ENCODE results near the gene MEST.
"Not testable (repeated sequence)": the region's sequence is repeated elsewhere in the genome, so short reads cannot be mapped to it uniquely, and the experiment has no call there.

MEST gene

GRCh38 chr7:130485734-130486113, 6.2 kb upstream of the MEST start:
- DNase-seq: no peak

GRCh38 chr7:130486114-130486953, 5.6 kb upstream of the MEST start:
- DNase-seq: no peak

- DNase-seq: no peak
Observed at GRCh38 chr7:130486954-130487436, 4.9 kb upstream of the MEST start.

GRCh38 chr7:130488392-130489139, 3.3 kb upstream of the MEST start:
- no peak for DNase-seq

GRCh38 chr7:130489140-130489983, 2.5 kb upstream of the MEST start:
- no peak for DNase-seq

GRCh38 chr7:130490311-130490791, 1.5 kb upstream of the MEST start:
- DNase-seq: no peak

GRCh38 chr7:130490888-130491804, 739 bp upstream of the MEST start:
- DNase-seq: no peak

- DNase-seq: no peak
Observed at GRCh38 chr7:130492523-130493274, 814 bp downstream of the MEST start.

GRCh38 chr7:130493275-130493873, 1.5 kb downstream of the MEST start:
- no peak for DNase-seq

- DNase-seq: no peak
Observed at GRCh38 chr7:130494431-130494858, 2.6 kb downstream of the MEST start.

- no peak for DNase-seq
Observed at GRCh38 chr7:130500463-130500862, 8.6 kb downstream of the MEST start.

- no peak for DNase-seq
Observed at GRCh38 chr7:130500910-130501309, 9.0 kb downstream of the MEST start.

GRCh38 chr7:130505753-130506152, 13.9 kb downstream of the MEST start:
- no peak for DNase-seq

GRCh38 chr7:130506358-130506757, 14.5 kb downstream of the MEST start:
- DNase-seq: no peak

GRCh38 chr7:130512038-130512437, 20.2 kb downstream of the MEST start:
- not testable (repeated sequence) for DNase-seq

- DNase-seq: no peak
Observed at GRCh38 chr7:130513447-130513846, 21.6 kb downstream of the MEST start.

GRCh38 chr7:130515315-130516040, 23.6 kb downstream of the MEST start:
- DNase-seq: no peak

GRCh38 chr7:130521258-130521951, 29.5 kb downstream of the MEST start:
- no peak for DNase-seq

GRCh38 chr7:130523519-130524125, 31.7 kb downstream of the MEST start:
- DNase-seq: not testable (repeated sequence)

All from NCI-H1694 treated with DMSO at 0.1 percent for 48 hours (cell line).